Left colon (tissue), 2 donors: ENCODE measurements around the gene ZDHHC18. TPM values are rescaled to one million over a fixed set of nuclear protein-coding genes. Genes with fewer than 3 reads are reported as not detected.
"Not testable (repeated sequence)": the region's sequence is repeated elsewhere in the genome, so short reads cannot be mapped to it uniquely, and the experiment has no call there.

Experiments used
- ATAC-seq: fragments of 200-7000 bp; cut with Tn5 transposase; one replicate; pipeline ENCODE4 v1.9.1; 2020; ENCODE audit warnings: mild to moderate bottlenecking, moderate library complexity
- DNase-seq, 2 donors: peaks; one replicate each; pipeline ENCODE4 v3.0.0-alpha.2; 2020
- intact Hi-C, 2 donors: fragments of 100-400 bp; cut with DNase I in 1 of 2; cut with micrococcal nuclease in 1 of 2; formaldehyde crosslinking; loops; one replicate each; pipeline versions ENCODE4 v1.11.2 to v1.14.0; 2022; cut with DNase I, micrococcal nuclease
- total RNA-seq, 2 donors: library from RNA; stranded (reverse); fragmentation: NEBNext Ultra II Directional; extraction: Animal tissue kit (Norgen Biotek cat#: 25700); gene quantifications; one replicate each; pipeline ENCODE4 v1.2.1, GENCODE V29; 2021
- donor health status: DM: no; HTN: no; CAD: no.
- donor health status: DM: yes; HTN: yes; CAD: no.

The ZDHHC18 gene
- total RNA-seq, 2 donors from 2014 or later = 22.2 to 25.8 TPM

- intact Hi-C loops = no loop called here
- ATAC-seq = no peak
These were observed 24.7 kb downstream of the ZDHHC18 start for GRCh38 chr1:26851106-26851684.

GRCh38 chr1:26852701-26853100 lies 26.2 kb downstream of the ZDHHC18 start:
- DNase-seq (no peak), ATAC-seq (no peak)
- intact Hi-C loops = no loop called here

More at GRCh38 chr1:26851106-26851684, 24.7 kb downstream of the ZDHHC18 start:
- DNase-seq = no peak

GRCh38 chr1:26853156-26853555 lies 26.7 kb downstream of the ZDHHC18 start:
- ATAC-seq = peak; percentile 56
- DNase-seq = peak; percentile 89 to 97
- intact Hi-C loops = no loop called here

- ATAC-seq = no peak
- DNase-seq = no peak
- intact Hi-C loops = no loop called here
These were observed 27.1 kb downstream of the ZDHHC18 start for GRCh38 chr1:26853600-26853999.

- peak; percentile 85 to 90 for DNase-seq
- intact Hi-C loops = no loop called here
These were observed 28.4 kb downstream of the ZDHHC18 start for GRCh38 chr1:26854906-26855305.

GRCh38 chr1:26855636-26856035 lies 29.1 kb downstream of the ZDHHC18 start:
- ATAC-seq (no peak), DNase-seq (no peak)
- intact Hi-C loops = no loop called here

More at GRCh38 chr1:26854906-26855305, 28.4 kb downstream of the ZDHHC18 start:
- ATAC-seq = peak; percentile 84

- intact Hi-C loops = no loop called here
- ATAC-seq = no peak
- no peak for DNase-seq
These were observed 29.7 kb downstream of the ZDHHC18 start for GRCh38 chr1:26856181-26856580.

GRCh38 chr1:26856604-26857469 lies 30.3 kb downstream of the ZDHHC18 start:
- DNase-seq (no peak), ATAC-seq (no peak)
- intact Hi-C loops = no loop called here

GRCh38 chr1:26857473-26858060 lies 31.1 kb downstream of the ZDHHC18 start:
- intact Hi-C loops = no loop called here
- ATAC-seq = no peak
- DNase-seq = no peak

- intact Hi-C loops = no loop called here
- ATAC-seq (no peak), DNase-seq (no peak)
These were observed 31.7 kb downstream of the ZDHHC18 start for GRCh38 chr1:26858160-26858559.

- DNase-seq = no peak
- intact Hi-C loops = no loop called here
- ATAC-seq = no peak
These were observed 32.6 kb downstream of the ZDHHC18 start for GRCh38 chr1:26858891-26859640.

- DNase-seq = no peak
- intact Hi-C loops = no loop called here
- no peak for ATAC-seq
These were observed 34.8 kb downstream of the ZDHHC18 start for GRCh38 chr1:26861286-26861701.

- DNase-seq (no peak), ATAC-seq (no peak)
- intact Hi-C loops = no loop called here
These were observed 35.4 kb downstream of the ZDHHC18 start for GRCh38 chr1:26861889-26862378.

GRCh38 chr1:26862781-26863684 lies 36.5 kb downstream of the ZDHHC18 start, which contains the start of gene SFN:
Gene SFN, plus strand, starts transcription at chr1:26863149. Its CDS starts 64 bp downstream, at chr1:26863213.
- intact Hi-C loops = no loop called here
- DNase-seq (peak; percentile 88 to 92), ATAC-seq (peak; percentile 73)

GRCh38 chr1:26863685-26864077 lies 37.2 kb downstream of the ZDHHC18 start:
- intact Hi-C loops = no loop called here
- ATAC-seq (peak; percentile 6), DNase-seq (peak in 1 of 2 donors; percentile 39)

GRCh38 chr1:26864610-26865480 lies 38.4 kb downstream of the ZDHHC18 start:
- intact Hi-C loops = no loop called here
- DNase-seq (peak; percentile 96 to 97), ATAC-seq (peak; percentile 74)

GRCh38 chr1:26873097-26873496 lies 46.6 kb downstream of the ZDHHC18 start:
- not testable (repeated sequence) for ATAC-seq
- intact Hi-C loops = loop anchor here in 1 of 2 donors (10.0 kb wide), 2 partner anchors 58 to 268 kb away; no protein-coding TSS in a partner anchor

More at GRCh38 chr1:26873097-26873496, 46.6 kb downstream of the ZDHHC18 start:
- DNase-seq = not testable (repeated sequence)
